ENCODE data around the gene SCAF4.
"Not testable (repeated sequence)": the region's sequence is repeated elsewhere in the genome, so short reads cannot be mapped to it uniquely, and the experiment has no call there.

The SCAF4 gene

DNA sequence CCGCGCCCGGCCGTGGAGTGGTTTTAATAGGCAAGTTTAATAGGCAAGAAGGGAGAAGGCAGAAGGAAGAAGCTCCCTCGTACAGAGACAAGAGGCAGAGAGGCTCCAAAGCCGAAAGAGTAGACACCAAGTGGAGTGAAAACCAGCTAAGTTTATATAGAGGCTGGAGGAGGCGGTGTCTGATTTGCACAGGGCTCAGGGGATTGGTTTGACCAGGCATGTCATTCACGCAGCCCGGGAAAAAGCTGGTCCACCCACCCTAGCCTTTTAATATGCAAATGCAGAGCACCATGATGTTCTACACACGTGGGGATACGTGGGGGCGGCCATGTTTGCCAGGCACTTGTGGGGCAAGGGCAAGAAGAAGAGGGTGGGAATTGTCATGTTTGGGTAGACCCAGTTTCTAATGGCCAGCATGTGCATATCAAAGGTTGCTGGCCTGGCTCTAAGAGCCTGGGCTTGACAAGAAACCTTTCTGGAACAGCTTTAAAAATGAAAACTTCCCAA lies 90.4 kb downstream of the SCAF4 start:
- Histone ChIP-seq H3F3A (ENCODE audit: insufficient read depth) (no peaks in the 10 kb centered on the region), H3K9me2 (replicated peaks; ENCODE audit: insufficient read depth, low read length) (no peaks in the 10 kb centered on the region), H2AFZ (ENCODE audit: low read depth, low read length, severe bottlenecking) (no peak overlapping the region), H4K20me1 (ENCODE audit: low read depth, low read length) (no peaks in the 10 kb centered on the region), H3K36me3 (ENCODE audit: low read length) (no peaks in the 10 kb centered on the region), H3K27me3 (ENCODE audit: low read length) (no peaks in the 10 kb centered on the region), H3K9ac (ENCODE audit: low read length) (no peak overlapping the region), H3K9me3 (ENCODE audit: insufficient read depth, low read length) (no peaks in the 10 kb centered on the region), H3K79me2 (ENCODE audit: insufficient read depth, low read length) (no peaks in the 10 kb centered on the region), H3K4me2 (ENCODE audit: low read depth, low read length, poor library complexity, severe bottlenecking) (no peak overlapping the region), H3K4me3 (ENCODE audit: insufficient read depth, low read length, poor library complexity, severe bottlenecking) (no peak overlapping the region), H3K27ac (ENCODE audit: low read depth, low read length) (no peak overlapping the region)
- TF ChIP-seq EZH2phosphoT487 (conservative IDR thresholded peaks at IDR 0.05; ENCODE audit: low read length), result no peak

DNA sequence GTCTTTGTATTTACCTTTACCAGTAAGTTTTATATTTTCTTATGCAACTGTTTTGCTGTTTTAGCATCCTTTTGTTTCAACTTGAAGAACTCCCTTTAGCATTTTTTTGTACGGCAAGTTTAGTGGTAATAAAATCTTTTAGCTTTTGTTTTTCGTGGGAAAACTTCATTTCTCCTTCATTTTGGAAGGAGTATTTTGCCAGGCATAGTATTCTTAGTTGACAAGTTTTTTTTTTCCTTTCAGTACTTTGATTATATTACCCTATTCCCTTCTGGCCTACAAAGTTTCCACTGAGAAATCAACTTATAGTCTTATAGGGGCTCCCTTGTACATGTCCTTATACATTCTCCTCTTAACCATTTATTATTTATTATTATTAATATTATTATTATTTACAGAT lies 95.0 kb downstream of the SCAF4 start:
- Histone ChIP-seq H4K20me1 (ENCODE audit: low read depth, low read length) (no peaks in the 10 kb centered on the region), H2AFZ (ENCODE audit: low read depth, low read length, severe bottlenecking) (no peak overlapping the region), H3K9me3 (ENCODE audit: insufficient read depth, low read length) (no peaks in the 10 kb centered on the region), H3F3A (ENCODE audit: insufficient read depth) (no peaks in the 10 kb centered on the region), H3K4me3 (ENCODE audit: insufficient read depth, low read length, poor library complexity, severe bottlenecking) (no peak overlapping the region), H3K27me3 (ENCODE audit: low read length) (no peaks in the 10 kb centered on the region), H3K36me3 (ENCODE audit: low read length) (no peaks in the 10 kb centered on the region), H3K4me2 (ENCODE audit: low read depth, low read length, poor library complexity, severe bottlenecking) (no peak overlapping the region), H3K9me2 (replicated peaks; ENCODE audit: insufficient read depth, low read length) (no peaks in the 10 kb centered on the region), H3K79me2 (ENCODE audit: insufficient read depth, low read length) (no peaks in the 10 kb centered on the region), H3K27ac (ENCODE audit: low read depth, low read length) (no peak overlapping the region), H3K9ac (ENCODE audit: low read length) (no peak overlapping the region)
- TF ChIP-seq EZH2phosphoT487 (conservative IDR thresholded peaks at IDR 0.05; ENCODE audit: low read length), result no peak
- TF ChIP-seq, protein P1, sequence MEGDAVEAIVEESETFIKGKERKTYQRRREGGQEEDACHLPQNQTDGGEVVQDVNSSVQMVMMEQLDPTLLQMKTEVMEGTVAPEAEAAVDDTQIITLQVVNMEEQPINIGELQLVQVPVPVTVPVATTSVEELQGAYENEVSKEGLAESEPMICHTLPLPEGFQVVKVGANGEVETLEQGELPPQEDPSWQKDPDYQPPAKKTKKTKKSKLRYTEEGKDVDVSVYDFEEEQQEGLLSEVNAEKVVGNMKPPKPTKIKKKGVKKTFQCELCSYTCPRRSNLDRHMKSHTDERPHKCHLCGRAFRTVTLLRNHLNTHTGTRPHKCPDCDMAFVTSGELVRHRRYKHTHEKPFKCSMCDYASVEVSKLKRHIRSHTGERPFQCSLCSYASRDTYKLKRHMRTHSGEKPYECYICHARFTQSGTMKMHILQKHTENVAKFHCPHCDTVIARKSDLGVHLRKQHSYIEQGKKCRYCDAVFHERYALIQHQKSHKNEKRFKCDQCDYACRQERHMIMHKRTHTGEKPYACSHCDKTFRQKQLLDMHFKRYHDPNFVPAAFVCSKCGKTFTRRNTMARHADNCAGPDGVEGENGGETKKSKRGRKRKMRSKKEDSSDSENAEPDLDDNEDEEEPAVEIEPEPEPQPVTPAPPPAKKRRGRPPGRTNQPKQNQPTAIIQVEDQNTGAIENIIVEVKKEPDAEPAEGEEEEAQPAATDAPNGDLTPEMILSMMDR (IDR thresholded peaks at IDR 0.05; ENCODE audit: insufficient read depth, low read length, poor library complexity, severe bottlenecking), result no peak

DNA sequence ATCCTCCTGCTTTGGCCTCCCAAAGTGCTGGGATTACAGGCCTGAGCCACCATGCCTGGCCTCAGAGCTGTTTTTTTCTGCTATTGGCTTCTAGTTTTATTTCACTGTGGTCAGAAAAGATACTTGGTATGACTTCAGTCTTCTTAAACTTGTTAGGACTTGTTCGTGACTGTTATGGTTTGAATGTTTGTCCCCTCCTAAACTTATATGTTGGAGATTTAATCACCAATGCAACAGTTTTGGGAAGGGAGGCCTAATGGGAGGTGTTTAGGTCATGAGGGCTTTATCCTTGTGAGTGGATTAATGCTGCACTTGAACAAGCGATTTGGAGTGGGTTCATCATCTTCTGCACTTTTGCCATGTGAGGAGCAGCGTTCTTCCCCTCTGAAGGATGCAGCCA lies 96.9 kb downstream of the SCAF4 start:
- Histone ChIP-seq H3K27me3 (ENCODE audit: low read length) (no peaks in the 10 kb centered on the region), H2AFZ (ENCODE audit: low read depth, low read length, severe bottlenecking) (no peak overlapping the region), H3K9me3 (ENCODE audit: insufficient read depth, low read length) (no peaks in the 10 kb centered on the region), H3K79me2 (ENCODE audit: insufficient read depth, low read length) (no peaks in the 10 kb centered on the region), H3K4me2 (ENCODE audit: low read depth, low read length, poor library complexity, severe bottlenecking) (no peak overlapping the region), H3K4me3 (ENCODE audit: insufficient read depth, low read length, poor library complexity, severe bottlenecking) (no peak overlapping the region), H3K9me2 (replicated peaks; ENCODE audit: insufficient read depth, low read length) (no peaks in the 10 kb centered on the region), H3K9ac (ENCODE audit: low read length) (no peak overlapping the region), H3F3A (ENCODE audit: insufficient read depth) (no peaks in the 10 kb centered on the region), H3K27ac (ENCODE audit: low read depth, low read length) (no peak overlapping the region), H3K36me3 (ENCODE audit: low read length) (no peaks in the 10 kb centered on the region), H4K20me1 (ENCODE audit: low read depth, low read length) (no peaks in the 10 kb centered on the region)
- no peak for TF ChIP-seq EZH2phosphoT487 (conservative IDR thresholded peaks at IDR 0.05; ENCODE audit: low read length)
- TF ChIP-seq, protein P1 (IDR thresholded peaks at IDR 0.05; ENCODE audit: insufficient read depth, low read length, poor library complexity, severe bottlenecking), result no peak

DNA sequence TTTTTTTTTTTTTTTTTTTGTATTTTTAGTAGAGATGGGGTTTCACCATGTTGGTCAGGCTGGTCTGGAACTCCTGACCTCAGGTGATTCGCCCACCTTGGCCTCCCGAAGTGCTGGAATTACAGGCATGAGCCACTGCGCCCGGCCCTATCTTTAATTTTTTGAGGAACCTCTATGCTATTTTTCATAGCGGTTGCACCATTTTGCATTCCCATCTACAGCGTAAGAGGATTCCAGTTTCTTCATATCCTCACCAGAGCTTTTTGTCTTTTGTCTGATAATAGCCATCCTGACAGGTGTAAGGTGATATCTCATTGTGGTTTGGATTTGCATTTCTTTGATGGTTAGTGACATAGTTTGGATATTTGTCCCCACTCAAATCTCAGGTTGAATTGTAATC lies 100.0 kb downstream of the SCAF4 start:
- H3K36me3 ChIP-seq (ENCODE audit: low read length); H3K4me2 ChIP-seq (ENCODE audit: low read depth, low read length, poor library complexity, severe bottlenecking); H4K20me1 ChIP-seq (ENCODE audit: low read depth, low read length); H3K9ac ChIP-seq (ENCODE audit: low read length); H3K9me3 ChIP-seq (ENCODE audit: insufficient read depth, low read length); H2AFZ ChIP-seq (ENCODE audit: low read depth, low read length, severe bottlenecking); H3K79me2 ChIP-seq (ENCODE audit: insufficient read depth, low read length); H3K4me3 ChIP-seq (ENCODE audit: insufficient read depth, low read length, poor library complexity, severe bottlenecking); H3K27ac ChIP-seq (ENCODE audit: low read depth, low read length); H3K27me3 ChIP-seq (ENCODE audit: low read length); H3F3A ChIP-seq (ENCODE audit: insufficient read depth); H3K9me2 ChIP-seq (replicated peaks; ENCODE audit: insufficient read depth, low read length): not testable (repeated sequence)

Measured in SU-DHL-6 (cell line).